ENCODE results near the gene ZNF17.

Gene ZNF17

GRCh38 chr19:57434386-57435061 is 23.6 kb downstream of the ZNF17 start:
- no peak for DNase-seq

- peak; percentile 96 to 99 (median 98) for DNase-seq
Observed at GRCh38 chr19:57435062-57435978, 24.4 kb downstream of the ZNF17 start, which contains the start of gene ZNF749. TSS of gene ZNF749 (plus strand) at chr19:57435325. CDS start at chr19:57435579, 254 bp downstream.

- DNase-seq = no peak
Observed at GRCh38 chr19:57436417-57436816, 25.5 kb downstream of the ZNF17 start.

GRCh38 chr19:57437931-57438330 is 27.0 kb downstream of the ZNF17 start:
- no peak for DNase-seq

GRCh38 chr19:57438925-57439324 is 28.0 kb downstream of the ZNF17 start:
- no peak for DNase-seq

- DNase-seq = no peak
Observed at GRCh38 chr19:57441979-57442752, 31.2 kb downstream of the ZNF17 start.

- peak in 1 of 3 experiments; percentile 52 for DNase-seq
Observed at GRCh38 chr19:57443121-57443696, 32.2 kb downstream of the ZNF17 start.

- DNase-seq = no peak
Observed at GRCh38 chr19:57452307-57452706, 41.3 kb downstream of the ZNF17 start.

GRCh38 chr19:57465680-57466381 is 54.9 kb downstream of the ZNF17 start:
- DNase-seq = peak in 2 of 3 experiments; percentile 3 to 19

GRCh38 chr19:57466489-57466888 is 55.5 kb downstream of the ZNF17 start:
- no peak for DNase-seq
